Stimulated activated CD8-positive, alpha-beta memory T cell treated with anti-CD3 and anti-CD28 coated beads, Interleukin-4, amount 100 ng/mL, for 24 hours (primary cell): ENCODE data around the gene SDHAF2.
"Not testable (repeated sequence)": the region's sequence is repeated elsewhere in the genome, so short reads cannot be mapped to it uniquely, and the experiment has no call there.

Source experiments
- DNase-seq: peaks from one replicate; pipeline ENCODE4 v3.0.0-alpha.2; 2020; ENCODE audit warnings: low read depth

Gene SDHAF2

DNA sequence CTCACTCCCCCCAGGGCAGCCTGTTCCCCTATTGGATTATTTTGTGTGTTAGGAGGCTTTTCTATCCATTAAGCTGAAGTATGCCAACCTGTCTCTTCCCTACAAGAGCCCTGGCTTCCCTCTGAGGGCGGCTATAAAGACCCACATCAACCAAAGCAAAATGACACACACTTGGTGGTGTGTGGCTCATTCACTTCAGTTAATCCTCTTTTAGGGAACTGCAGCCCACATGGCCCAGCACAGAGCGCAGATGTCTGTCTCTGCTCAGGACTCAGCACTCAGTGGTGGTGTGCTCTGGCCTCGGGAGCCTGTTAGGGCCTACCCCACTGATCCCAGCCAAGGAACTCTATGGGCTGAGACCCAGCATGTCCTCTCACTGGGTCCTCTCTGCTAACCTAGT lies 46.4 kb downstream of the SDHAF2 start:
- DNase-seq = no peak

- no peak for DNase-seq
These were observed 47.2 kb downstream of the SDHAF2 start for GRCh38 chr11:61477126-61477525.

DNA sequence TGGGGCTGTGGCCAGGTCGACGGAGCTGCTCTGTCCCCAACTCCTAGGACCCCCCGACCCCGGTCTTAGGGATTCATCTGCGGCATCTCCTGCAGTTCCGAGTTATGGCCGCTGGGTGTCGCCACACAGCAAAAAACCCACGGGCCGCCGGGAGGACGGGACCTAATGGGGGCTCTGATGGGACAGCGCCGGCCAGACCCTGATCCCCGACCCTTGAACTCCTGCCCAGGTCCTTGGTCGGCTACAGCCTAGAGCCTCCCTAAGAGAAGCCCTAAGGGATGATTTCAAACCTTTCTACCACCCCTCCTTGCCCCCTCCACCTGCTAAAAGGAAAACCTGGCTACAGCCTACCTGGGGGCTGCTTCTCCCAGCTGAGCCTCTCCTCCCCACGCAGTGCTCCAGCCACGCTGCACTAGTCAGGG lies 47.8 kb downstream of the SDHAF2 start:
- peak; percentile 40 for DNase-seq

DNA sequence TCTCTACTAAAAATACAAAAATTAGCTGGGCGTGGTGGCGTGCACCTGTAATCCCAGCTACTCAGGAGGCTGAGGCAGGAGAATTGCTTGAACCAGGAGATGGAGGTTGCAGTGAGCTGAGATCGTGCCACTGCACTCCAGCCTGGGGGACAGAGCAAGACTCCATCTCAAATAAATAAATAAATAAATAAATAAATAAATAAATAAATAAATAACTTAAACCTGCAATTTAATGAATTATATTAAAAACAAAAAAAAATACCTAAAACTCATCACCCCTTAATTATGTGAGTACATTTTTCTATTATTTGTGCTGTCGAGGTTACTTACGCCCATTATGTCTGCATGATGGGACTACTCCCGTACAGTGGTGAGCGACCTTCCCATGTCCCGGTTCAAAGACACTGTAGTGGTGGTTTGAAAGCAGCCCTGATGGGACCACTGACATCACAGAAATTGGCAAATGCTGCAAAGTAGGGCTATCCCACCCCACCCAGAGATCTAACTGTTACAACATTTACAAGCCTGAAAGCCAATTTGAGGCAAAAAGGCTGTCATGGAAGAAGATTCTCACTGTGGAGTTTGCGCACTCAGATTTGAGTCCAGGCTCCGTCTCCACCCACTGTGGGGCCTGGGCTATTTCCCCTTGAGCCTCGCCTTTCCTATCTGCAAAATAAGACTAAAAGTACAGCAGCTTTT lies 49.6 kb downstream of the SDHAF2 start:
- not testable (repeated sequence) for DNase-seq

GRCh38 chr11:61480261-61480993 lies 50.5 kb downstream of the SDHAF2 start:
- DNase-seq = no peak

DNA sequence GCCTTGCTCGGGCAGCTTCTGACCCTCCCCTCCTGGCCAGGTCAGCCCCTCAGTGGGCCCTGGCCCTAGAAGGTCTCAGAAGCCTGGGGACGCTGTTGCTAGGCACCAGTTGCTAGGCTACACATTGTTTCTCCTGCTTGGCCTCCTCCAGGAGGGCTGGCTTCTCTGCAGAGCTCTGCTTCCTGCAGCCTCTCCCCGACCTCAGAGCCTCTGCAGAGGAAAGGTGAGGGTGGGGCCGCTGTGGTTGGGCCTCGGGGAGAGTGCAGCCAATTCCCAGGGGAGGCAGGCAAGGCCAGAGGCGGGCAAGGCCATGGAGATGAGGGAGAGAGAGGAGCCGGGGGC lies 51.0 kb downstream of the SDHAF2 start:
- DNase-seq = no peak

DNA sequence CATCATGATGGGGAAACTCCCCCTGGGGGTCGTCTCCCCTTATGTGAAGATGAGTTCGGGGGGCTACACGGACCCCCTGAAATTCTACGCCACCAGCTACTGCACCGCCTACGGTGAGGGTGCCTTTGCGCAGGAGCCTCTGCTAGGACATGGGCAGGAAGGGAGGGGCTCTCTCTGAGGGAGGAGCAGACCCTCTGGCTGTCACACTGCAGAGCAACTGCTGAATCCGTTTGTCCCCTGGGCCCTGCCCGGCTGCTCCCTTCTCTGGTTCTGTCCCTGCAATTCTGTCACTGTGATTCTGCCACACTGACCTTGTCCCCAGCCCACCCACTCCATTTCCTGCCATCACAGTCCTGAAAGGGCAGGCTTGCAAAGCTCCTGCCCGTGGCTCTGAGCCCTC lies 51.9 kb downstream of the SDHAF2 start:
- DNase-seq = no peak

DNA sequence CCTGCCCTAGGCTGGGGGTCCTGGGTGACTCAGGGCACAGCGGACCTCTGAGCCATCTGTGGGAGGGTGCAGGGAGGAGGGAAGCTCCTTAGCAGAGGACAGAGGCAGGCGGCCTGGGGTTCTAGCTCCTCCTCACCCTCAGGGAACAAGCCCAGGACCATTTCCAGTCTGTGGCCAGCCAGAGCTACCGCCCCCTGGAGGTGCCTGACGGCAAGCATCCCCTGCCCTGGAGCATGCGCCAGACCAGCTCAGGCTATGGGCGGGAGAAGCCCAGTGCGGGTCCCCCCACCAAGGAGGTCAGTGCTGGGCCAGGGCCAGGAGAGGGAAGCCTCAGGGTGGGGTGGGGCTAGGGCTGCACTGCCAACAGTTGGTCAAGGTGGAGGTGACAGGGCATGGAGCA lies 52.6 kb downstream of the SDHAF2 start:
- peak; percentile 3 for DNase-seq

- no peak for DNase-seq
These were observed 54.6 kb downstream of the SDHAF2 start for GRCh38 chr11:61484541-61484940.

DNA sequence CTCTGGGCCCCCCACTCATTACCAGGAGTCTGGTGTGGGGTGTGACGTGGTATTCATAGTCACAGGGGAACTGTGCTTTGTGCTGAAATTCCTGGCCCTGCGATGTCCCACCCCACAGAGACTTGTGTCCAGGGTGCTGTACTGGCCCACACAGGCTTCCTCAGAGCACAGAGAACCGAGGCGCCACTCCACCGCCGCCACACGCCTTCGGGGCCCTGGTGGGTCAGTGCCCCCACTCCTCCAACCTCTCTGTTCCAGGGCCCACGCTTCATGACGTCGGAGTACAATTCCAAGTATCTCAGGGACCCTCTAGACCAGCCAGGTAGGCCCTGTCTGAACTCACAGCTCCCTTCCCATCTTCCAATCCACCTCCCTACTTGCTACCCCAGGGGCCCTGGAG lies 55.2 kb downstream of the SDHAF2 start:
- DNase-seq = no peak

DNA sequence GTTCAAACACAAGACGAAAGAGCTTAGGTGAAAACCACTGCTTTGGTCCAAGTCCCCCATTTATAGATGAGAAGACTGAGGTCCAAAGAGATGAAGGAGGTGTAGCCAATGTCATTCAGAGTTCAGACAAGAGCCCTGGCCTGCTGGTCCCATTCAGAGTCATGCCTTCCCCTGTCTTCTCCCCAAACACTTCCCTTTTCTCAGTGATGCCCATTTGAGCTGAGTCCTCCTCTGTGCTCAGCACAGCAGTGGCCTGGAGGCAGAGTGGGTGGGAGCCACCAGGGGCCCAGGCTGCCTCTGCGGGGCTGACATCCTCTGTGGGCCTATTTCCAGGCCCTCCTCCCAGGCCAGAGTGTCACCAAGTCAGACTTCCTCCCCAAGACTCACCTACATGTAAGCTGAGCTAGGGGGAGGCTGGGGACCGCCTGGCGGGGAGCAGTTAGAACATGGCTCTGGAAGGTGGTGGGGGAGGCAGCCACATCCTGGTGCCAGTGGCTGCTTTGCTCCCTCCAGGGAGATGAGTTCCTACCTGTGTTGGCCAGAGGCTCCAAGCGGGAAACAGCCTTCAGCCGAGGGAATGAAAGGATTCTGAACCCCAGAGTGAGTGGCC lies 56.2 kb downstream of the SDHAF2 start:
- no peak for DNase-seq

DNA sequence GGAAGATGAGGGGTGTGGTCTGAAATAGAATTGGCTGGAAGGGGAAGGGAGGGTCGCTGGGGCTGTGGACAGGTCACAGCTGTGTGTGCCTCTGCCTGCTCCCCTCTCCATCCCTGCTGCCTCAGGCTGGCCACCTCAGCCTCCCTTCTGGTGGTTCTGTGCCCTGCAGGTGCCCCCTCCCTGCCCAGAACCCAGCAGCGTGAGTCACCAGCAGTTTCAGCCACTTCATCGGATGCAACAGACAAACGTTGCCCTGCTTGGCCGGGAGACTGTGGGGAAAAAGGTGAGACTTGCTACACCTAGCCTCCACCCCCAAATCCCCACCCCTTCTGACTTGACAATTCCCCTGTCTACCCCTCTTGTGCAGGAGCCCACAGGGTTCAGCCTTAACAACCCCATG lies 56.9 kb downstream of the SDHAF2 start:
- DNase-seq = no peak

GRCh38 chr11:61487342-61488025 lies 57.6 kb downstream of the SDHAF2 start:
- no peak for DNase-seq

- no peak for DNase-seq
These were observed 58.8 kb downstream of the SDHAF2 start for GRCh38 chr11:61488651-61489291.

DNA sequence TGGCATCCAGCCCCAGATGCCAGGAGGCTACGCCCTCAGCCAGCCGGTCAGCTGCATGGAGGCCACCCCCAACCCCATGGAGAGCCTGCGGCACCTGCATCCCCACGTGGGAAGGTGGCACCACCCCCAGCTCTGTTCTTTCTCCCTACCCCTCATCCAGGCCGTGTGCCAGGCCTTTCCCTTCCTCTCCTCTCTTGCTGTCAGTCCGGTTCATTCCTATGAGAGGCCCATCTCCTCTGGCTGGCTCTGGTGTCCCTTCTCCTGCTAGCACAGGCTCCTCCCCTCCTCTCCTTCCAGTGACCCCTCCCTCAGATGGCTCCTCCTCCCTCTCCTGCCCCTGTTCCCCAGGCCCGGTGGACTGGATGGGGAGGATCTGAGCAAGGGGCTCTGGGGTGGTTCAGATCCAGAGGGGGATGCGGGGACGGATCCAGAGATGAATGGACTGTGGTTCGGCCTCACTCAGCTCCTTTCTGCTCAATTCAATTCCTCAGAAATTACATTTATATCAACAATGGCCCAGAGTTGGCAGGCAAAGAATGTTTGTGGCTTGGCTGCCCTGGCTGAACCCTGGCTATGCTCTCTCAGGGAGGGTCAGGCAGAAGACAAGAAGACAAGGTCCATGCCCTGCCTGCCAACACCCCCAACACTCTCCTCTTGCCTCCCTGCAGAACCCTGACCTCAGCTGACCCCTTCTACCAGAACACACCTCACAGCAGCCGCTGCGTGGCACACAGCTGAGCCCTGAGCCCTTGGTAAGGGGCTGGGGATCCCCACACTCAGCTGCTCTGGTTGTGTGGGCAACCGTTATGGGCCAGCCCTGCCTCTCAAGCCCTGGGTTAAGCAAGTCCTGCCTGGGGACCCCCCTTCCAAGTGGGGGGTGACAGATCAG lies 60.2 kb downstream of the SDHAF2 start:
- no peak for DNase-seq

DNA sequence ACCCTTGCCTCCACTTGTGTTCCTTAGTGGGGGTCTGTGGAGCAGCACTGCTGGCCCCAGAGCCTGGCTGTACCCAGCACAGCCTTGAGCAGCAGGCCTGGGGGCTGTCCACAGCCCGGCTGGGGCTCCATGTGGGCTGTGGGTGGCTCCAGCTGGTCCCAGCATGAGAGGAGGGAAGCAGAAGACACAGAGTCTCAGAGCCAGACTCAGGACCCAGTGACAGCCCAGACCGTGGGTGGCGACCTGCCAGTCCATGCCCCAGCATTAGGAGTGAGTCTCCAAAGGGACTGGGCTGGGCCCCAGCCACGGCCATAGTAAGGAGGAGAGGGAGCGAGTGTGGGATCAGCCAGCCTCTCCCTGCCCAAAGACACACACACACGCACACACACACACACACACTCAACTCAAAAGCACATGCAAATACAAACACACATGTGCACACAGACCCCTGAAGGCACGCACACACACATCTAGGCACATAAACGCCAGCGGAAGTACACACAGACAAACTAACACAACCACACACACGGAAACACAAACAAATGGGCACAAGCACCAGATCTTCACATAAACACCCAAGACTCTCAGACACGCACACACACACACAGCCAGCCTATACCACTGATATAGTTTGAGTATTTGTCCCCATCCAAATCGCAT lies 61.9 kb downstream of the SDHAF2 start:
- DNase-seq = no peak

- no peak for DNase-seq
These were observed 64.5 kb downstream of the SDHAF2 start for GRCh38 chr11:61494381-61494961.

- no peak for DNase-seq
These were observed 66.1 kb downstream of the SDHAF2 start for GRCh38 chr11:61495801-61496601.
